HepG2 (cell line): ENCODE measurements around the gene ACTR10. TPM values are rescaled to one million over a fixed set of nuclear protein-coding genes. Genes with fewer than 3 reads are reported as not detected.
A peak's percentile ranks its signal among the peaks of the same experiment; 100 is the strongest.

Source experiments
- AGO2 ChIP-seq: fragments of 200-400 bp; formaldehyde crosslinking; optimal IDR thresholded peaks from 2 replicates; pipeline ENCODE3; 2017; ENCODE audit warnings: mild to moderate bottlenecking, low read depth, low read length, moderate library complexity
- FOXA3 ChIP-seq: IDR thresholded peaks from 2 replicates; pipeline ENCODE4 v1.6.1; 2016; ENCODE audit warnings: missing genetic modification reagents, missing compliant biosample characterization
- GATA4 ChIP-seq: sonication (generic); IDR thresholded peaks from 2 replicates; pipeline ENCODE4 v1.6.1; 2016; ENCODE audit warnings: antibody characterized with exemption, low read depth, borderline replicate concordance
- HOXA7 ChIP-seq: sonication (generic); formaldehyde crosslinking; IDR thresholded peaks from 2 replicates; pipeline ENCODE4 v1.8.1; 2022; ENCODE audit warnings: mild to moderate bottlenecking, missing genetic modification reagents, moderate library complexity
- IRX3 ChIP-seq: sonication (generic); formaldehyde crosslinking; IDR thresholded peaks from 2 replicates; pipeline ENCODE4 v1.8.1; 2023; ENCODE audit warnings: mild to moderate bottlenecking, low read depth, missing genetic modification reagents, borderline replicate concordance
- KAT7 ChIP-seq: IDR thresholded peaks from 2 replicates; pipeline ENCODE4 v1.6.1; 2018; ENCODE audit warnings: borderline replicate concordance, missing compliant biosample characterization
- KDM5A ChIP-seq: fragments of 200-600 bp; sonication (generic); IDR thresholded peaks from 2 replicates; pipeline ENCODE4 v1.7.0; 2018; ENCODE audit warnings: antibody characterized with exemption, mild to moderate bottlenecking, low read length, borderline replicate concordance
- MED8 ChIP-seq: sonication (generic); formaldehyde crosslinking; IDR thresholded peaks from 2 replicates; pipeline ENCODE4 v1.8.1; 2023; ENCODE audit warnings: mild to moderate bottlenecking, missing genetic modification reagents; ENCODE audit not compliant: insufficient replicate concordance
- MEF2D ChIP-seq: sonication (generic); formaldehyde crosslinking; IDR thresholded peaks from 2 replicates; pipeline ENCODE4 v1.5.1; 2020; ENCODE audit warnings: mild to moderate bottlenecking, missing genetic modification reagents
- NFATC3 ChIP-seq: sonication (generic); formaldehyde crosslinking; IDR thresholded peaks from 2 replicates; pipeline ENCODE4 v1.5.1; 2020; ENCODE audit warnings: mild to moderate bottlenecking, missing genetic modification reagents
- NFYB ChIP-seq: sonication (generic); formaldehyde crosslinking; IDR thresholded peaks from 2 replicates; pipeline ENCODE4 v1.4.0; 2020; ENCODE audit warnings: missing genetic modification reagents
- PLRG1 ChIP-seq: fragments of 450-650 bp; conservative IDR thresholded peaks from 2 replicates; pipeline ENCODE4 v1.6.1; 2016
- SCMH1 ChIP-seq: sonication (generic); formaldehyde crosslinking; IDR thresholded peaks from 2 replicates; pipeline ENCODE4 v1.9.0; 2021; ENCODE audit warnings: missing genetic modification reagents, mild to moderate bottlenecking, borderline replicate concordance
- THAP11 ChIP-seq: IDR thresholded peaks from 2 replicates; pipeline ENCODE4 v1.6.1; 2016; ENCODE audit warnings: missing biosample characterization, missing genetic modification reagents
- THAP9 ChIP-seq: sonication (generic); formaldehyde crosslinking; IDR thresholded peaks from 2 replicates; pipeline ENCODE4; 2020; ENCODE audit warnings: missing genetic modification reagents, mild to moderate bottlenecking, borderline replicate concordance
- ZNF101 ChIP-seq: sonication (generic); formaldehyde crosslinking; IDR thresholded peaks from 2 replicates; pipeline ENCODE4 v1.4.0; 2020; ENCODE audit warnings: mild to moderate bottlenecking, low read depth, missing genetic modification reagents, borderline replicate concordance
- ZNF121 ChIP-seq: sonication (generic); formaldehyde crosslinking; IDR thresholded peaks from 2 replicates; pipeline ENCODE4 v1.5.0; 2020; ENCODE audit warnings: mild to moderate bottlenecking, missing genetic modification reagents
- ZNF260 ChIP-seq: sonication (generic); formaldehyde crosslinking; IDR thresholded peaks from 2 replicates; pipeline ENCODE4 v1.4.0; 2020; ENCODE audit warnings: missing genetic modification reagents, low read depth, mild to moderate bottlenecking, borderline replicate concordance
- ZNF296 ChIP-seq: sonication (generic); formaldehyde crosslinking; conservative IDR thresholded peaks from 2 replicates; pipeline ENCODE4 v1.5.0; 2020; ENCODE audit warnings: mild to moderate bottlenecking, missing genetic modification reagents
- ZNF512 ChIP-seq: sonication (generic); formaldehyde crosslinking; IDR thresholded peaks from 2 replicates; pipeline ENCODE4 v1.4.0; 2020; ENCODE audit warnings: mild to moderate bottlenecking, missing genetic modification reagents
- polyA plus RNA-seq, 8 experiments: library from polyadenylated mRNA; depleted of rRNA in 3 of 8; stranded (reverse) in 7 of 8; unstranded in 1 of 8; fragments of >200 nt; fragmentation: Illumina TruSeq in 4 of 8; extraction: Trizol in 4 of 8; gene quantifications; 2 replicates each; pipeline versions ENCODE4 v1.2.1 to v1.2.3, GENCODE V29; 2011 to 2016; ENCODE audit warnings: low read depth in 4 of 8, missing spikeins in 1 of 8, mixed read lengths in 1 of 8; ENCODE audit not compliant: insufficient read depth in 1 of 8
- total RNA-seq, 5 experiments: library from RNA; depleted of rRNA; stranded (reverse); fragments of >200 nt; fragmentation: Illumina TruSeq; extraction: Trizol; gene quantifications; 2 replicates each; pipeline ENCODE4 v1.2.3, GENCODE V29; 2016; ENCODE audit warnings: low read depth in 1 of 5
- TF ChIP-seq, protein P1 (sequence below): sonication (generic); formaldehyde crosslinking; IDR thresholded peaks from 2 replicates; pipeline ENCODE4 v1.8.0; 2022; ENCODE audit warnings: missing genetic modification reagents, mild to moderate bottlenecking, borderline replicate concordance
- TF ChIP-seq, protein P2 (sequence below): sonication (generic); formaldehyde crosslinking; conservative IDR thresholded peaks from 2 replicates; pipeline ENCODE4 v1.4.0; 2020; ENCODE audit warnings: missing genetic modification reagents

Gene ACTR10
- total and polyA plus RNA-seq, 2 of the 13 experiments (the other 11 are each of a cell fraction or from before 2014, with no cell fraction given): 30.0 to 41.3 TPM

DNA sequence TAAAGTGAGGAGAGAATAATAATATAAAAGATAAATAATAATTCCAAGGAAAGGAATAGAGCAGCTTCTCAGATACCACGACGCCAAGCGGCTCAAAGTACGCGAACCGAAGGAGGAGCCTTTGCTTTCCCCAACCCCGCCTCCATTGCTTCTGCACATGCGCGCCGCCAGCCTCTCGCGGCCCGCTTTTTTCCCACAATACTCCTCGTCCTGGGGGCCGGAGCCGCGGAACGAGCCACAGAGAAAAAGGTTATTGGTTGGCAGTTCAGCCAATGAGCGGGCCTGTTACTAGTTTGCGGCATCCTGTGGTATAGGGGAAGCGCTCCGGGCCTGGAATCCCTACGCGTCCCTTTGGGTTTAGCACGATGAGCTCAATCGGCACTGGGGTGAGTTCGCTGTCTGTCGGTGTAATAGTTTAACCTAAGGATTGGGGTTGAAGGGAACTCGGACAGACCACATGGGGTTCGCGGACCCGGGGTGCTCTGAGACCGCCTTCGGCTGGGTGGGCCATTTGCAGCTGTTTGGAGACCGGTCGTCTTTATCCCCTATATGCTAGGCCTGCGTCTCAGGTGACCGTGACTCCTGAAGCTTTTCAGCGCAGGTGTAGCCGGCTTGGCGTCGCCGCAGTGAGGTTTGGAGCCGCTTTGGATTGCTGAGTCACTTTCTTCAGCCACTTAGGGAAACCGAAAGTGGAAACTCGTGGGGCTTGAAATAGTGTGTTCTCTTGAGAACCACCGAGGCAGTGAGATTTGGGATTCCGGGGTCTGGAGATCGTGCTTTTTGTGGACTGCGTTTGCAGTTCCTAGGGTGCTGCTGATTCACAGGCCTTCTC, 44.8 kb downstream of the ACTR10 start, which contains the start of gene PSMA3 (continued):
- TF ChIP-seq ZNF512 (CRISPR knock-in tag) (no peak), HOXA7 (no peak), AGO2 (no peak), MED8 (CRISPR knock-in tag) (no peak), THAP11 (CRISPR knock-in tag) (peak; percentile 85), KAT7 (peak; percentile 73), ZNF101 (CRISPR knock-in tag) (no peak), NFATC3 (CRISPR knock-in tag) (no peak), THAP9 (peak; percentile 53; the same call in 1 of the 2 replicates), SCMH1 (CRISPR knock-in tag) (no peak), MEF2D (CRISPR knock-in tag) (0 out of 2 replicates have a peak, but pooled peaks have one; percentile 21), ZNF260 (CRISPR knock-in tag) (no peak), ZNF121 (no peak), PLRG1 (no peak), NFYB (CRISPR knock-in tag) (peak; percentile 92), GATA4 (peak; percentile 62; the same call in 1 of the 2 replicates), FOXA3 (no peak), KDM5A (peak; percentile 91), IRX3 (CRISPR knock-in tag) (no peak), ZNF296 (CRISPR knock-in tag) (no peak)
- TF ChIP-seq, protein P1, sequence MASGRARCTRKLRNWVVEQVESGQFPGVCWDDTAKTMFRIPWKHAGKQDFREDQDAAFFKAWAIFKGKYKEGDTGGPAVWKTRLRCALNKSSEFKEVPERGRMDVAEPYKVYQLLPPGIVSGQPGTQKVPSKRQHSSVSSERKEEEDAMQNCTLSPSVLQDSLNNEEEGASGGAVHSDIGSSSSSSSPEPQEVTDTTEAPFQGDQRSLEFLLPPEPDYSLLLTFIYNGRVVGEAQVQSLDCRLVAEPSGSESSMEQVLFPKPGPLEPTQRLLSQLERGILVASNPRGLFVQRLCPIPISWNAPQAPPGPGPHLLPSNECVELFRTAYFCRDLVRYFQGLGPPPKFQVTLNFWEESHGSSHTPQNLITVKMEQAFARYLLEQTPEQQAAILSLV (CRISPR knock-in tag): no peak
- TF ChIP-seq, protein P2, sequence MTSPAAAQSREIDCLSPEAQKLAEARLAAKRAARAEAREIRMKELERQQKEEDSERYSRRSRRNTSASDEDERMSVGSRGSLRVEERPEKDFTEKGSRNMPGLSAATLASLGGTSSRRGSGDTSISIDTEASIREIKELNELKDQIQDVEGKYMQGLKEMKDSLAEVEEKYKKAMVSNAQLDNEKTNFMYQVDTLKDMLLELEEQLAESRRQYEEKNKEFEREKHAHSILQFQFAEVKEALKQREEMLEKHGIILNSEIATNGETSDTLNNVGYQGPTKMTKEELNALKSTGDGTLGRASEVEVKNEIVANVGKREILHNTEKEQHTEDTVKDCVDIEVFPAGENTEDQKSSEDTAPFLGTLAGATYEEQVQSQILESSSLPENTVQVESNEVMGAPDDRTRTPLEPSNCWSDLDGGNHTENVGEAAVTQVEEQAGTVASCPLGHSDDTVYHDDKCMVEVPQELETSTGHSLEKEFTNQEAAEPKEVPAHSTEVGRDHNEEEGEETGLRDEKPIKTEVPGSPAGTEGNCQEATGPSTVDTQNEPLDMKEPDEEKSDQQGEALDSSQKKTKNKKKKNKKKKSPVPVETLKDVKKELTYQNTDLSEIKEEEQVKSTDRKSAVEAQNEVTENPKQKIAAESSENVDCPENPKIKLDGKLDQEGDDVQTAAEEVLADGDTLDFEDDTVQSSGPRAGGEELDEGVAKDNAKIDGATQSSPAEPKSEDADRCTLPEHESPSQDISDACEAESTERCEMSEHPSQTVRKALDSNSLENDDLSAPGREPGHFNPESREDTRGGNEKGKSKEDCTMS: no peak
